ENCODE measurements around the gene ELMO1.
A peak's percentile ranks its signal among the peaks of the same experiment; 100 is the strongest.

Gene ELMO1

DNA sequence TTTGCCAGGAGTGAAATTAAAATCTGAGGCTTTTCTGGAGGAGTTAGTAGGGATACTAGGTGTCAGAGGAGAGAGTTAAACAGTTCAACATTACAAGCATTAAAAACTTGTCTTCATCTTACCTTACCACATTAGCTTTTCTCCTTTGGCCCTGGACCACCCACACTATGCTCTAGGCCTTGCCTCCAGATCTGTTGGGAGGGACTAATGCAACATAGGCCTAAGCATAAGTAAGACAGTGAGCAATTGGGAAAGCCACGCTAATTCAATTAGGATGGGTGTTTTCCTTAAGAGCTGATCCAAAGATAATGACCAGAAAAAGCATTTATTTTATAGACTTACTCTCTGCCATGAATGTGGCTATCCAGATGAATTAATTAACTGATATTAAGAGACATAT, 158.9 kb downstream of the ELMO1 start:
- peaks cover 6% of the 10 kb centered on the region for H3K4me1 ChIP-seq
- no peaks in the 10 kb centered on the region for H3K79me2 ChIP-seq
- H3K27me3 ChIP-seq (ENCODE audit: control insufficient read depth, insufficient read depth, low read length), result no peaks in the 10 kb centered on the region
- H3K4me2 ChIP-seq (ENCODE audit: low read length), result no peak overlapping the region
- no peak overlapping the region for H2AFZ ChIP-seq
- no peak overlapping the region for H3K9ac ChIP-seq
- TF ChIP-seq, protein P1, sequence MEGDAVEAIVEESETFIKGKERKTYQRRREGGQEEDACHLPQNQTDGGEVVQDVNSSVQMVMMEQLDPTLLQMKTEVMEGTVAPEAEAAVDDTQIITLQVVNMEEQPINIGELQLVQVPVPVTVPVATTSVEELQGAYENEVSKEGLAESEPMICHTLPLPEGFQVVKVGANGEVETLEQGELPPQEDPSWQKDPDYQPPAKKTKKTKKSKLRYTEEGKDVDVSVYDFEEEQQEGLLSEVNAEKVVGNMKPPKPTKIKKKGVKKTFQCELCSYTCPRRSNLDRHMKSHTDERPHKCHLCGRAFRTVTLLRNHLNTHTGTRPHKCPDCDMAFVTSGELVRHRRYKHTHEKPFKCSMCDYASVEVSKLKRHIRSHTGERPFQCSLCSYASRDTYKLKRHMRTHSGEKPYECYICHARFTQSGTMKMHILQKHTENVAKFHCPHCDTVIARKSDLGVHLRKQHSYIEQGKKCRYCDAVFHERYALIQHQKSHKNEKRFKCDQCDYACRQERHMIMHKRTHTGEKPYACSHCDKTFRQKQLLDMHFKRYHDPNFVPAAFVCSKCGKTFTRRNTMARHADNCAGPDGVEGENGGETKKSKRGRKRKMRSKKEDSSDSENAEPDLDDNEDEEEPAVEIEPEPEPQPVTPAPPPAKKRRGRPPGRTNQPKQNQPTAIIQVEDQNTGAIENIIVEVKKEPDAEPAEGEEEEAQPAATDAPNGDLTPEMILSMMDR (IDR thresholded peaks at IDR 0.05), result no peak
- H3K9me3 ChIP-seq (ENCODE audit: control insufficient read depth, low read length), result no peaks in the 10 kb centered on the region
- no peak overlapping the region for H3K27ac ChIP-seq
- H3K36me3 ChIP-seq (ENCODE audit: control insufficient read depth, insufficient read depth, low read length), result no peaks in the 10 kb centered on the region
- no peak overlapping the region for H3K4me3 ChIP-seq (ENCODE audit: low read depth, low read length)

DNA sequence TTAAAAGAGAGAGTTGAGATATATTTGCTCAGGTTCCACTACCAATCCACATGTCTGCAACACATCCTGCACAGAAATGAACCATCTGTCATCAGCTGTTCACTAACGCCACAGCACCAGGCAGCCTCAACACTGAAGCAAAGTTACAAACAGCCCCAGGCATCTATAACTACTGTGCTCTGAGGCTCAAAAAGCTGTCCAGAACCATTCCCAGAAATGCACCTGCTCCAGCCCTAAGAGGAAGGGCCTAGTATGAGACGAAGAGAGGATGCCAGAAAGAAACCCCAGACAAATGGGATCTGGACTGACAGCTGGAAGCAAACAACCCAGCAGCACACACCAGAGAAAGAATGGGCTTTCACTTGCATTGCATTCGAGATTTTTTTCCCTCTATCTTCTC, 159.3 kb downstream of the ELMO1 start:
- no peak overlapping the region for H3K9ac ChIP-seq

DNA sequence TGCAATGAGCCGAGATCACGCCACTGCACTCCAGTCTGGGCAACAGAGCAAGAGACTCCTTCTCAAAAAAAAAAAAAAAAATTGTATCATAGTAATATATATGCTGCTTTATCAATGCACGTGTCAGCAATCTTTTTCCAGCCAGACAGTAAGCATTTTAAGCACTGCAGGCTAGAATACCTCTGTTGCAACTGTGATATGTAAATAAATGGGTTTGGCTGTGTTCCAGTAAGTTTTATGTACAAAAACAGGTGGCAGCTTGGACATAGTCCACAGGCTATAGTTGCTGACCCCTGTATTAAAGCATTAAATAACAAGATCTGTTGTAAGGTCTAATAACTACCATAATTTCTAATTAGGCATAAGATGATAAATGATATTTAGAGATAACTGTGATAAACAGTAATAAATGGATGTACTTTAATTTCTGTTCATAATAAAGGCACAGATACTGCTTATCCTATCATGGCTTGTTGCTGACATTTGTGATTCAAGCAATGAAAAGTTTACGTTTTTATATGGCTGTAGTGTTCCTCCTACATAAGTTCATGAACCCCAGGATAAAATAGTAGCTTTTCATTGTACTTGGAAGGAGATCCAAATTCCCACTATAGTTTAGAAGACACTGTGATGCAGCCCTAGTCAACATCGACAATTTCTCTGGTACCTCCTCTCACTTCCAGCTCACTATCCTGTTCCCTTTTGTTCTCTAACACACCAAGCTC, 161.4 kb downstream of the ELMO1 start:
- Histone ChIP-seq H2AFZ (no peak overlapping the region), H3K79me2 (no peaks in the 10 kb centered on the region), H3K4me3 (ENCODE audit: low read depth, low read length) (no peak overlapping the region), H3K9me3 (ENCODE audit: control insufficient read depth, low read length) (no peaks in the 10 kb centered on the region), H3K36me3 (ENCODE audit: control insufficient read depth, insufficient read depth, low read length) (no peaks in the 10 kb centered on the region), H3K27ac (no peak overlapping the region), H3K4me2 (ENCODE audit: low read length) (no peak overlapping the region), H3K9ac (no peak overlapping the region), H3K27me3 (ENCODE audit: control insufficient read depth, insufficient read depth, low read length) (no peaks in the 10 kb centered on the region), H3K4me1 (peaks cover 6% of the 10 kb centered on the region)
- TF ChIP-seq, protein P1 (IDR thresholded peaks at IDR 0.05), result no peak

More for the DNA sequence above, 159.3 kb downstream of the ELMO1 start:
- Histone ChIP-seq H3K79me2 (no peaks in the 10 kb centered on the region), H2AFZ (no peak overlapping the region), H3K4me2 (ENCODE audit: low read length) (no peak overlapping the region), H3K27me3 (ENCODE audit: control insufficient read depth, insufficient read depth, low read length) (no peaks in the 10 kb centered on the region), H3K36me3 (ENCODE audit: control insufficient read depth, insufficient read depth, low read length) (no peaks in the 10 kb centered on the region), H3K9me3 (ENCODE audit: control insufficient read depth, low read length) (no peaks in the 10 kb centered on the region), H3K4me3 (ENCODE audit: low read depth, low read length) (no peak overlapping the region), H3K27ac (no peak overlapping the region), H3K4me1 (peaks cover 6% of the 10 kb centered on the region)
- TF ChIP-seq, protein P1 (IDR thresholded peaks at IDR 0.05), result no peak

DNA sequence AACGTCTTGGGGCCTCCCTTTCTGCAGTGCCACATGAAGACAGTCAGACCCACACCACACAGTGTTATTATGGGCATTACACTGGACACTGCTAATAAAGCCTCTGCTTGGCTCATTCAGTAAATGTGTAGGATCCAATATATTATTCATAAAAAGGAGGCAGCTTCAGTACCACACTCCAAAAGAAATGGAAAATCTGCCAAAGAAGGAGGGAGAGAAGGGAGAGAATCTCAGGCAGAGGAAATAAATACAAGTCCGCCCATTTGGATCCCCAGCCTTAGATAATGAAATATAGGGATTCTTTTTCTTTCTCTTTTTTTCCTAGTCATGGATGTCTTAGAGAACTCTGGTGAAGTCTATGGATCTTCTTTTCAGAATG, 162.2 kb downstream of the ELMO1 start:
- Histone ChIP-seq H3K4me3 (ENCODE audit: low read depth, low read length) (no peak overlapping the region), H3K4me1 (peaks cover 6% of the 10 kb centered on the region), H3K79me2 (no peaks in the 10 kb centered on the region), H3K4me2 (ENCODE audit: low read length) (no peak overlapping the region), H3K36me3 (ENCODE audit: control insufficient read depth, insufficient read depth, low read length) (no peaks in the 10 kb centered on the region), H3K27ac (no peak overlapping the region), H3K27me3 (ENCODE audit: control insufficient read depth, insufficient read depth, low read length) (no peaks in the 10 kb centered on the region), H3K9me3 (ENCODE audit: control insufficient read depth, low read length) (no peaks in the 10 kb centered on the region), H3K9ac (no peak overlapping the region), H2AFZ (peak overlapping the region; percentile 10)
- TF ChIP-seq, protein P1 (IDR thresholded peaks at IDR 0.05), result no peak
